Peyer's patch (tissue), 4 donors: Measurements from ENCODE around the gene SGIP1. TPM values are rescaled to one million over a fixed set of nuclear protein-coding genes. Genes with fewer than 3 reads are reported as not detected.

Source experiments
- DNase-seq, 3 donors: peaks; one replicate each; pipeline ENCODE4 v3.0.0-alpha.2; 2017 to 2019
- H3K27ac ChIP-seq, 4 donors: fragments of 200-600 bp; sonication (generic); one replicate each; pipeline ENCODE4 v1.5.1; 2016 to 2019
- H3K27me3 ChIP-seq, 2 donors: fragments of 200-600 bp; sonication (generic); one replicate each; pipeline ENCODE4 v1.5.1; 2019
- H3K36me3 ChIP-seq, 3 donors: fragments of 200-600 bp; sonication (generic); one replicate each; pipeline ENCODE4 v1.5.1; 2016 to 2019
- H3K4me1 ChIP-seq, 4 donors: fragments of 200-600 bp; sonication (generic); one replicate each; pipeline ENCODE4 v1.5.1; 2016 to 2019
- H3K4me3 ChIP-seq, 4 donors: fragments of 200-600 bp; sonication (generic); 1 replicate in 3 of 4; 2 replicates in 1 of 4; pipeline ENCODE4 v1.5.1; 2016 to 2019; ENCODE audit warnings: mild to moderate bottlenecking in 1 of 4
- H3K9me3 ChIP-seq, 4 donors: fragments of 200-600 bp; sonication (generic); one replicate each; pipeline ENCODE4 v1.5.1; 2016 to 2019; ENCODE audit warnings: mild to moderate bottlenecking in 1 of 4
- POLR2A ChIP-seq, 2 donors: fragments of 450-650 bp; IDR thresholded peaks; one replicate each; pipeline ENCODE4 v1.5.1; 2017; ENCODE audit warnings: antibody characterized with exemption in 2 of 2, mild to moderate bottlenecking in 2 of 2, moderate library complexity in 2 of 2
- total RNA-seq, 4 donors: library from RNA; depleted of rRNA; stranded (reverse); fragments of >200 nt; gene quantifications; one replicate each; pipeline ENCODE4 v1.1.0, GENCODE V29; 2016
- TF ChIP-seq, protein P1 (sequence below), 6 experiments: fragments of 450-650 bp in 4 of 6; fragments of 200-600 bp in 2 of 6; sonication (generic) in 1 of 6; IDR thresholded peaks; one replicate each; pipeline ENCODE4 v1.5.1; 2017 to 2019; ENCODE audit warnings: antibody characterized with exemption in 6 of 6, mild to moderate bottlenecking in 3 of 6, moderate library complexity in 1 of 6

The SGIP1 gene
- total RNA-seq, 4 donors from 2014 or later = 0.47 to 14.9 (median 5.8) TPM

DNA sequence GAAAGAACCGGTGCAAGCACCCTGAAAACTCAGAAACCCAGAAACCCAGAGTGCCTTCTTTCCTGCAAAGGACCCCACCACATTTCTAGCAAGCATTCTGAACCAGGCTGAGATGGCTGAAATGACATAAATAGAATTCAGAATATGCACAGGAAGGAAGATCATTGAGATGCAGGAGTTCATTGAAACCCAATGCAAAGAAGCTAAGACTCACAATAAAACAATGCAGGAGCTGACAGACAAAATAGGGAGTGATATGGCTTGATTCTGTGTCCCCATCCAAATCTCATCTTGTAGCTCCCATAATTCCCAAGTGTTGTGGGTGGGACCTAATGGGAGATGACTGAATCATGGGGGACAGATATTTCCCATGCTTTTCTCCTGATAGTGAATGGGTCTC is 22.8 kb upstream of the SGIP1 start:
- DNase-seq = no peak
- no peak overlapping the region for H3K4me3 ChIP-seq
- H3K9me3 ChIP-seq = no peaks in the 10 kb centered on the region
- no peaks in the 10 kb centered on the region for H3K27me3 ChIP-seq
- H3K27ac ChIP-seq = no peak overlapping the region
- no peaks in the 10 kb centered on the region for H3K4me1 ChIP-seq
- no peaks in the 10 kb centered on the region for H3K36me3 ChIP-seq
- no peak for TF ChIP-seq POLR2A (IDR thresholded peaks at IDR 0.05)
- TF ChIP-seq, protein P1, sequence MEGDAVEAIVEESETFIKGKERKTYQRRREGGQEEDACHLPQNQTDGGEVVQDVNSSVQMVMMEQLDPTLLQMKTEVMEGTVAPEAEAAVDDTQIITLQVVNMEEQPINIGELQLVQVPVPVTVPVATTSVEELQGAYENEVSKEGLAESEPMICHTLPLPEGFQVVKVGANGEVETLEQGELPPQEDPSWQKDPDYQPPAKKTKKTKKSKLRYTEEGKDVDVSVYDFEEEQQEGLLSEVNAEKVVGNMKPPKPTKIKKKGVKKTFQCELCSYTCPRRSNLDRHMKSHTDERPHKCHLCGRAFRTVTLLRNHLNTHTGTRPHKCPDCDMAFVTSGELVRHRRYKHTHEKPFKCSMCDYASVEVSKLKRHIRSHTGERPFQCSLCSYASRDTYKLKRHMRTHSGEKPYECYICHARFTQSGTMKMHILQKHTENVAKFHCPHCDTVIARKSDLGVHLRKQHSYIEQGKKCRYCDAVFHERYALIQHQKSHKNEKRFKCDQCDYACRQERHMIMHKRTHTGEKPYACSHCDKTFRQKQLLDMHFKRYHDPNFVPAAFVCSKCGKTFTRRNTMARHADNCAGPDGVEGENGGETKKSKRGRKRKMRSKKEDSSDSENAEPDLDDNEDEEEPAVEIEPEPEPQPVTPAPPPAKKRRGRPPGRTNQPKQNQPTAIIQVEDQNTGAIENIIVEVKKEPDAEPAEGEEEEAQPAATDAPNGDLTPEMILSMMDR (IDR thresholded peaks at IDR 0.05) = no peak

DNA sequence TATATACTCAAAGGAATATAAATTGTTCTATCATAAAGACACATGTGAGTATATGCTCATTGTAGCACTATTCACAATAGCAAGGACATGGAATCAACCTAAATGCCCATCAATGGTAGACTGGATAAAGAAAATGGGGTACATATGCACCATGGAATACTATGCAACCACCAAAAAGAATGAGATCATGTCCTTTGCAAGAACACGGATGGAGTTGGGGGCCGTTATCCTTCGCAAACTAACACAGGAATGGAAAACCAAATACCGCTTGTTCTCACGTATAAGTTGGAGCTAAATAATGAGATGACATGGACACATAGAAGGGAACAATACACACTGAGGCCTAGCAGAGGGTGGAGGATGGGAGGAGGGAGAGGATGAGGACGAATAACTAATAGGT is 16.0 kb upstream of the SGIP1 start:
- Histone ChIP-seq H3K4me3 (no peak overlapping the region), H3K27me3 (no peaks in the 10 kb centered on the region), H3K4me1 (no peaks in the 10 kb centered on the region), H3K36me3 (no peaks in the 10 kb centered on the region), H3K9me3 (no peaks in the 10 kb centered on the region), H3K27ac (no peak overlapping the region)
- no peak for DNase-seq
- no peak for TF ChIP-seq POLR2A (IDR thresholded peaks at IDR 0.05)
- TF ChIP-seq, protein P1 (IDR thresholded peaks at IDR 0.05) = no peak

- Histone ChIP-seq H3K4me1 (no peaks in the 10 kb centered on the region), H3K27me3 (no peaks in the 10 kb centered on the region), H3K9me3 (no peaks in the 10 kb centered on the region), H3K27ac (no peak overlapping the region), H3K4me3 (no peak overlapping the region), H3K36me3 (no peaks in the 10 kb centered on the region)
- DNase-seq = no peak
- TF ChIP-seq, protein P1 (IDR thresholded peaks at IDR 0.05) = no peak
- no peak for TF ChIP-seq POLR2A (IDR thresholded peaks at IDR 0.05)
Observed at GRCh38 chr1:66518654-66519053, 15.3 kb upstream of the SGIP1 start.

GRCh38 chr1:66519992-66520391 is 14.0 kb upstream of the SGIP1 start:
- TF ChIP-seq, protein P1 (IDR thresholded peaks at IDR 0.05) = no peak
- no peak for TF ChIP-seq POLR2A (IDR thresholded peaks at IDR 0.05)
- Histone ChIP-seq H3K4me1 (no peaks in the 10 kb centered on the region), H3K27me3 (no peaks in the 10 kb centered on the region), H3K9me3 (no peaks in the 10 kb centered on the region), H3K4me3 (no peak overlapping the region), H3K36me3 (no peaks in the 10 kb centered on the region), H3K27ac (no peak overlapping the region)
- DNase-seq = no peak

DNA sequence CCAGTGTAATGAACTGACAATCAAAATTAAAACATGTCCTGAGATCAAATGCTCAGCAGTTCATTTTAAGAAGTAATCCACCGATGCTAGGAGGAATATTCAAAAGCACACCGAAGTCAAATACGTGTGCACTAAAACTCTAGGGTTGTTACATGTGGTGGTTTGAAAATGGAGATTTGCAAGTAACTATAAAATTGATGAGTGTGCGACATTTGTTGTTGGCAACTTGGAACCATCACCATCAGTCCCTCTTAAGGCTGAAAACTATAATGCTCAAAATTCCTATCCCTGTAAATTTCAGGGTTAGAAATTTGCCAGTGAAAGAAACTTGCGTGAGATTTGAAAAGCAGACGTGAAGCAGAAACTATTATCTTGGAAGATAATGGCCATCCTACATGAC is 13.3 kb upstream of the SGIP1 start:
- Histone ChIP-seq H3K4me3 (no peak overlapping the region), H3K9me3 (no peaks in the 10 kb centered on the region), H3K36me3 (no peaks in the 10 kb centered on the region), H3K4me1 (no peaks in the 10 kb centered on the region), H3K27ac (no peak overlapping the region), H3K27me3 (no peaks in the 10 kb centered on the region)
- DNase-seq = no peak
- no peak for TF ChIP-seq POLR2A (IDR thresholded peaks at IDR 0.05)
- TF ChIP-seq, protein P1 (IDR thresholded peaks at IDR 0.05) = no peak

- Histone ChIP-seq H3K27ac (no peak overlapping the region), H3K9me3 (no peaks in the 10 kb centered on the region), H3K36me3 (no peaks in the 10 kb centered on the region), H3K4me1 (no peaks in the 10 kb centered on the region), H3K4me3 (no peak overlapping the region), H3K27me3 (no peaks in the 10 kb centered on the region)
- TF ChIP-seq, protein P1 (IDR thresholded peaks at IDR 0.05) = no peak
- no peak for TF ChIP-seq POLR2A (IDR thresholded peaks at IDR 0.05)
- DNase-seq = no peak
Observed at GRCh38 chr1:66521721-66522365, 12.1 kb upstream of the SGIP1 start.
